Thyroid gland (tissue), 4 donors: ENCODE data around the gene SIPA1L2. TPM values are rescaled to one million over a fixed set of nuclear protein-coding genes. Genes with fewer than 3 reads are reported as not detected.

Experiments
- DNase-seq, 2 donors: peaks; one replicate each; pipeline ENCODE4 v3.0.0-alpha.2; 2019
- H3K27ac ChIP-seq, 3 donors: fragments of 200-600 bp; sonication (generic); 1 replicate in 2 of 3; 2 replicates in 1 of 3; pipeline ENCODE4 v1.5.1; 2016 to 2019; ENCODE audit warnings: mild to moderate bottlenecking in 1 of 3, moderate library complexity in 1 of 3
- H3K27me3 ChIP-seq: fragments of 200-600 bp; sonication (generic); one replicate; pipeline ENCODE4 v1.5.1; 2019
- H3K36me3 ChIP-seq, 2 donors: fragments of 200-600 bp; sonication (generic); one replicate each; pipeline ENCODE4 v1.5.1; 2016 to 2019
- H3K4me1 ChIP-seq, 2 donors: fragments of 200-600 bp; sonication (generic); one replicate each; pipeline ENCODE4 v1.5.1; 2017 to 2019
- H3K4me3 ChIP-seq, 3 donors: fragments of 200-600 bp; sonication (generic); replicated peaks in 1 of 3; 1 replicate in 2 of 3; 2 replicates in 1 of 3; pipeline ENCODE4 v1.5.1; 2016; ENCODE audit warnings: mild to moderate bottlenecking in 1 of 3
- H3K9me3 ChIP-seq: fragments of 200-600 bp; sonication (generic); one replicate; pipeline ENCODE4 v1.5.1; 2017
- POLR2A ChIP-seq, 2 donors: fragments of 450-650 bp; IDR thresholded peaks; one replicate each; pipeline ENCODE4 v1.6.1; 2017; ENCODE audit warnings: antibody characterized with exemption in 2 of 2, mild to moderate bottlenecking in 2 of 2, moderate library complexity in 1 of 2
- WGBS, 2 donors: methylation state at CpG; one replicate each; pipeline ENCODE4 v1.1.5; 2017; 5-methylcytosine and 5-hydroxymethylcytosine counted together
- intact Hi-C: fragments of 100-400 bp; cut with DNase I; formaldehyde crosslinking; loops from one replicate; pipeline ENCODE4 v1.15.1; 2023
- total RNA-seq, 4 donors: library from RNA; depleted of rRNA; stranded (reverse); fragments of >200 nt; gene quantifications; one replicate each; pipeline ENCODE4 v1.2.3, GENCODE V29; 2016
- TF ChIP-seq, protein P1 (sequence below), 6 experiments: fragments of 200-600 bp in 3 of 6; fragments of 450-650 bp in 3 of 6; sonication (generic) in 3 of 6; IDR thresholded peaks; one replicate each; pipeline ENCODE4 v1.5.1; 2016 to 2019; ENCODE audit warnings: antibody characterized with exemption in 6 of 6, mild to moderate bottlenecking in 2 of 6, inconsistent platforms in 1 of 6, moderate library complexity in 1 of 6

The SIPA1L2 gene
- 10 to 100 TPM; 15.6 to 44.9 (median 31.3) TPM for total RNA-seq

- no peaks in the 10 kb centered on the region for H3K36me3 ChIP-seq
- H3K9me3 ChIP-seq = no peaks in the 10 kb centered on the region
- peak; percentile 95 for DNase-seq
- WGBS, 2 donors = 0% methylated on average over 12 of the region's 98 CpGs; no CpG with 5 or more reads in 1 of the 2 donors
- intact Hi-C loops = no loop called here
- H3K4me3 ChIP-seq = peak within 1 kb of the TSS; percentile 35 to 62 (median 44)
- TF ChIP-seq, protein P1, sequence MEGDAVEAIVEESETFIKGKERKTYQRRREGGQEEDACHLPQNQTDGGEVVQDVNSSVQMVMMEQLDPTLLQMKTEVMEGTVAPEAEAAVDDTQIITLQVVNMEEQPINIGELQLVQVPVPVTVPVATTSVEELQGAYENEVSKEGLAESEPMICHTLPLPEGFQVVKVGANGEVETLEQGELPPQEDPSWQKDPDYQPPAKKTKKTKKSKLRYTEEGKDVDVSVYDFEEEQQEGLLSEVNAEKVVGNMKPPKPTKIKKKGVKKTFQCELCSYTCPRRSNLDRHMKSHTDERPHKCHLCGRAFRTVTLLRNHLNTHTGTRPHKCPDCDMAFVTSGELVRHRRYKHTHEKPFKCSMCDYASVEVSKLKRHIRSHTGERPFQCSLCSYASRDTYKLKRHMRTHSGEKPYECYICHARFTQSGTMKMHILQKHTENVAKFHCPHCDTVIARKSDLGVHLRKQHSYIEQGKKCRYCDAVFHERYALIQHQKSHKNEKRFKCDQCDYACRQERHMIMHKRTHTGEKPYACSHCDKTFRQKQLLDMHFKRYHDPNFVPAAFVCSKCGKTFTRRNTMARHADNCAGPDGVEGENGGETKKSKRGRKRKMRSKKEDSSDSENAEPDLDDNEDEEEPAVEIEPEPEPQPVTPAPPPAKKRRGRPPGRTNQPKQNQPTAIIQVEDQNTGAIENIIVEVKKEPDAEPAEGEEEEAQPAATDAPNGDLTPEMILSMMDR (IDR thresholded peaks at IDR 0.05) = peak in 4 of 6 experiments; percentile 28 to 58 (median 50)
- peak in 1 of 2 donors; percentile 89 for TF ChIP-seq POLR2A (IDR thresholded peaks at IDR 0.05)
- peak within 1 kb of the TSS; percentile 89 to 97 (median 93) for H3K27ac ChIP-seq
- no peaks in the 10 kb centered on the region for H3K27me3 ChIP-seq
- H3K4me1 ChIP-seq = peaks cover 27 to 28% of the 10 kb centered on the region in 2 donors
Measured at GRCh38 chr1:232630047-232630893, at the start of gene SIPA1L2. TSS of gene SIPA1L2 (minus strand) at chr1:232630133. CDS start at chr1:232515339, 114,794 bp downstream.

DNA sequence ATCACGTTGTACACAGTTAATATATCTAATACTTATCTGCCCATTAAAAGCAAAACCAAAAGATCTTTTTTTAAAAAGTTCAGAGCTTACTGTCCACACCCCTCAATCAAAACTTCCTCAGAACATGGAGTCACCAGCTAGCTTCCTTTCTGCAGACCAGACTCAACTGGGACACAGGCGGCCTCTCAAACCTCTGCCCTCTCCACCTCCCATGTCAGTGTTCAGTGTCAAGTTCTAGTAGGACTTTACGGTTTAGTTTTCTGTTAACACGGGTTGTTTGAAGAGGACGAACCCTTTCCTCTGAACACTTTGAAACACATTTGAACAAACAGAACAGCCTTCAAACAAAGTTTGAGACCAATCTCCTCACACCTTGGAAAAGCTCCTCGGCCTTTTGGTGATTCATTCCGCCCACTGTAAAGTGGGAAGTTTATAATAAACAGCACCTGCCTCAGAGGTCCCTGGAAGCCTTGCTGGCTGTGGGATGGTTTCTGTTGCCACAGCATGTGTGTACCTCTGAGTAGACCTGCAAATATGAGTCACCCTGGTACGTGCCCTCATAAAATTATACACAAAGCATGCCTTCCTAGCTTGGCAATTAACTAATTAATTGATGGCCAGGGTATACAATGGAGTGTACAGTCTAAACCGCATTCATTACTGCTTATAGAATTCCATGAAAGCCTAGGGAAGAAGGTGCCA lies 48.4 kb upstream of the SIPA1L2 start:
- intact Hi-C loops = no loop called here
- no peaks in the 10 kb centered on the region for H3K36me3 ChIP-seq
- no peak overlapping the region for H3K27ac ChIP-seq
- 87 to 88% methylated on average over 9 of the region's 9 CpGs for WGBS, 2 donors
- H3K4me3 ChIP-seq = no peak overlapping the region
- no peak for DNase-seq
- H3K27me3 ChIP-seq = no peaks in the 10 kb centered on the region
- H3K4me1 ChIP-seq = peaks cover 6 to 15% of the 10 kb centered on the region in 2 donors
- TF ChIP-seq, protein P1 (IDR thresholded peaks at IDR 0.05) = no peak
- H3K9me3 ChIP-seq = no peaks in the 10 kb centered on the region

- intact Hi-C loops = no loop called here
- no peaks in the 10 kb centered on the region for H3K9me3 ChIP-seq
- DNase-seq = no peak
- WGBS, 2 donors = 67 to 69% methylated on average over 2 of the region's 2 CpGs
- H3K27ac ChIP-seq = no peak overlapping the region
- H3K36me3 ChIP-seq = no peaks in the 10 kb centered on the region
- no peak overlapping the region for H3K4me3 ChIP-seq
- H3K4me1 ChIP-seq = peaks cover 6 to 15% of the 10 kb centered on the region in 2 donors
- no peaks in the 10 kb centered on the region for H3K27me3 ChIP-seq
- no peak for TF ChIP-seq POLR2A (IDR thresholded peaks at IDR 0.05)
- TF ChIP-seq, protein P1 (IDR thresholded peaks at IDR 0.05) = no peak
Measured at GRCh38 chr1:232676307-232676706, 46.4 kb upstream of the SIPA1L2 start.

DNA sequence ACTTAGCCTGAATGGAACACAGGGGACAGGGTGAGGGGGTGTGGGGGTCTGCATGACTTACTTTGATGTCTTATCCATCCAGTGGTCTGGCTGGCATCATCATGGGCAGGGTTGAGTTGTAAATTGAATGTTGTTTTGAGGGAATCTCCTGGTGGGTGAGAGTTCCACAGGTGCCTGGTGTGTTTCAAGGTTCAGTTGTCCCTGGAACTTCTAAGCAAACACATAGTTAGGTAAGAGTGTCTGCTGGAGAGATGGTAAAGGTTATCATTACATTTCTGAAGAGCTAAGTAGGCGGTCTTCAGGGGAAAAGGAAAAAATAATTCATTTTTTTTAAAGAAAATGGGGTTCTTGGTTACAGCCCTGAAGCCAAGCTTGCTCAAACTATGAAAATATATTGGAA lies 46.0 kb upstream of the SIPA1L2 start:
- Histone ChIP-seq H3K9me3 (no peaks in the 10 kb centered on the region), H3K36me3 (no peaks in the 10 kb centered on the region), H3K27me3 (no peaks in the 10 kb centered on the region), H3K27ac (peak overlapping the region in 1 of 3 donors; percentile 31), H3K4me1 (peaks cover 6 to 15% of the 10 kb centered on the region in 2 donors), H3K4me3 (no peak overlapping the region)
- no peak for DNase-seq
- TF ChIP-seq, protein P1 (IDR thresholded peaks at IDR 0.05) = no peak
- TF ChIP-seq POLR2A (IDR thresholded peaks at IDR 0.05) = no peak
- 53 to 57% methylated on average over 1 of the region's 1 CpG for WGBS, 2 donors
- intact Hi-C loops = no loop called here
